K562 (cell line): ENCODE measurements around the gene CDCA4. TPM values are rescaled to one million over a fixed set of nuclear protein-coding genes. Genes with fewer than 3 reads are reported as not detected.
A peak's percentile ranks its signal among the peaks of the same experiment; 100 is the strongest.

Source experiments
- ATAC-seq: fragments of 200-7000 bp; cut with Tn5 transposase; 3 replicates; pipeline ENCODE4 v1.9.1; 2020; ENCODE audit warnings: moderate library complexity
- BruUV-seq: library from RNA; stranded (reverse); fragments of 400-500 nt; replicated peaks from 2 replicates; lab custom pipeline; 2021; lab: Mats Ljungman, UMichigan
- CTCF ChIA-PET: fragments of 300-600 bp; formaldehyde crosslinking; extraction: SDS; loops from one replicate; lab custom pipeline; 2021; ENCODE audit warnings: low intra/inter-chr PET ratio; lab: Yijun Ruan, JAX
- POLR2A ChIA-PET: fragments of 300-600, 350-650 bp; sonication (Branson Sonifier 250); formaldehyde crosslinking; extraction: SDS; loops from one replicate; lab custom pipeline; 2021; ENCODE audit warnings: antibody characterized with exemption, inconsistent platforms; lab: Yijun Ruan, JAX
- DNase-seq, 4 experiments: peaks; one replicate each; pipeline versions ENCODE4 v3.0.0 to v3.0.0-alpha.2; 2011 to 2018; ENCODE audit warnings: low spot score in 3 of 4, mixed read lengths in 3 of 4; ENCODE audit errors: extremely low read depth in 1 of 4
- FAIRE-seq: peaks from 2 replicates; lab custom pipeline; 2011; peaks lifted over from hg19 to GRCh38; lab: Jason Lieb, UNC
- H2AFZ ChIP-seq: 2 replicates; pipeline ENCODE4 v1.6.0; 2011; ENCODE audit warnings: low read depth, low read length, control low read depth, inconsistent platforms
- H3K27ac ChIP-seq: fragments of 200-600 bp; 3 replicates; pipeline ENCODE4 v1.8.0; 2011; ENCODE audit warnings: low read depth, mild to moderate bottlenecking, control low read depth, inconsistent platforms, low read length, moderate library complexity, mixed read lengths; ENCODE audit errors: extremely low read depth
- H3K27me3 ChIP-seq, 2 experiments: fragments of 300-600 bp in 1 of 2; 2 replicates in 1 of 2; 3 replicates in 1 of 2; pipeline versions ENCODE4 v1.6.0 to v1.8.0; 2011; ENCODE audit warnings: inconsistent platforms in 2 of 2, low read length in 2 of 2, mild to moderate bottlenecking in 1 of 2, mixed read lengths in 1 of 2, moderate library complexity in 1 of 2; ENCODE audit not compliant: control insufficient read depth in 2 of 2, insufficient read depth in 2 of 2
- H3K36me3 ChIP-seq: fragments of 300-600 bp; 3 replicates; pipeline ENCODE4 v1.8.0; 2011; ENCODE audit warnings: mild to moderate bottlenecking, low read length, inconsistent platforms; ENCODE audit not compliant: control insufficient read depth, insufficient read depth
- H3K4me1 ChIP-seq, 2 experiments: fragments of 200-600 bp in 1 of 2; replicated peaks in 1 of 2; 2 replicates in 1 of 2; 3 replicates in 1 of 2; pipeline versions ENCODE4 v1.5.1 to v1.8.0; 2011; ENCODE audit warnings: inconsistent platforms in 2 of 2, low read length in 2 of 2, mild to moderate bottlenecking in 1 of 2, mixed read lengths in 1 of 2, moderate library complexity in 1 of 2; ENCODE audit not compliant: control insufficient read depth in 2 of 2, insufficient read depth in 2 of 2
- H3K4me2 ChIP-seq: 2 replicates; pipeline ENCODE4 v1.6.1; 2011; ENCODE audit warnings: low read length, control low read depth, inconsistent platforms, mixed read lengths; ENCODE audit not compliant: insufficient read depth
- H3K4me3 ChIP-seq: fragments of 200-600 bp; sonication (generic), shearing (Covaris generic); 2 replicates; pipeline ENCODE4 v1.5.1; 2016; ENCODE audit warnings: control low read depth, inconsistent platforms
- H3K79me2 ChIP-seq: fragments of 200-600 bp; 3 replicates; pipeline ENCODE4 v1.8.0; 2011; ENCODE audit warnings: low read length, inconsistent platforms; ENCODE audit not compliant: control insufficient read depth, insufficient read depth
- H3K9ac ChIP-seq, 2 experiments: 2 replicates each; pipeline versions ENCODE4 v1.6.0 to v1.6.1; 2011; ENCODE audit warnings: low read depth in 2 of 2, low read length in 2 of 2, control low read depth in 1 of 2, inconsistent platforms in 1 of 2, mild to moderate bottlenecking in 1 of 2, mixed read lengths in 1 of 2; ENCODE audit not compliant: insufficient read depth in 1 of 2
- H3K9me1 ChIP-seq: one replicate; pipeline ENCODE4 v1.6.0; 2011; ENCODE audit warnings: inconsistent platforms, mild to moderate bottlenecking, low read length, moderate library complexity; ENCODE audit not compliant: control insufficient read depth, insufficient read depth
- H3K9me3 ChIP-seq: replicated peaks from 2 replicates; pipeline ENCODE4 v1.5.1; 2011; ENCODE audit warnings: low read depth, low read length, inconsistent platforms; ENCODE audit not compliant: control insufficient read depth, insufficient read depth
- H4K20me1 ChIP-seq: replicated peaks from 2 replicates; pipeline ENCODE4 v1.6.1; 2011; ENCODE audit warnings: low read length, inconsistent platforms, mixed read lengths; ENCODE audit not compliant: control insufficient read depth, insufficient read depth
- CREM ChIP-seq: IDR thresholded peaks from 2 replicates; pipeline ENCODE4 v1.6.1; 2014; ENCODE audit warnings: antibody characterized with exemption, low read depth
- DEAF1 ChIP-seq: fragments of 450-650 bp; formaldehyde crosslinking; IDR thresholded peaks from 2 replicates; pipeline ENCODE4 v1.4.0; 2020; ENCODE audit warnings: mild to moderate bottlenecking, moderate library complexity
- HES1 ChIP-seq: fragments of 450-650 bp; IDR thresholded peaks from 2 replicates; pipeline ENCODE4 v1.6.1; 2016; ENCODE audit warnings: low read depth, mild to moderate bottlenecking, moderate library complexity
- MEIS2 ChIP-seq: fragments of 450-650 bp; IDR thresholded peaks from 2 replicates; pipeline ENCODE4 v1.6.1; 2014; ENCODE audit warnings: mild to moderate bottlenecking; ENCODE audit not compliant: partially characterized antibody
- TSHZ1 ChIP-seq: fragments of 250-450 bp; sonication (Bioruptor Pico); IDR thresholded peaks from 2 replicates; pipeline ENCODE4 v1.4.0; 2020; ENCODE audit warnings: mild to moderate bottlenecking, moderate library complexity
- ZHX1 ChIP-seq: fragments of 150-350 bp; conservative IDR thresholded peaks from 2 replicates; pipeline ENCODE4 v1.6.1; 2014; ENCODE audit warnings: low read length
- WGBS: fragments of 100-300 bp; shearing (Covaris generic); methylation state at CpG from one replicate; pipeline ENCODE4 v1.1.6; 2016; ENCODE audit warnings: low coverage, mixed read lengths; ENCODE audit not compliant: insufficient coverage; ENCODE audit errors: missing lambda C conversion rate; 5-methylcytosine and 5-hydroxymethylcytosine counted together
- in situ Hi-C: fragments of 300-500 bp; cut with MboI; formaldehyde crosslinking; loops from 4 replicates; pipeline ENCODE4 v1.15.0; 2018; ENCODE audit warnings: inconsistent platforms, mixed read lengths
- intact Hi-C: fragments of 100-400 bp; cut with micrococcal nuclease; formaldehyde crosslinking; loops from 2 replicates; pipeline ENCODE4 v1.14.2; 2022
- polyA plus RNA-seq, 8 experiments: library from polyadenylated mRNA; depleted of rRNA in 4 of 8; stranded (reverse) in 5 of 8; unstranded in 3 of 8; fragments of >200 nt; fragmentation: Nextera tagmentation in 2 of 8; fragmentation: Illumina TruSeq in 1 of 8; extraction: Ambion mirVana in 2 of 8; extraction: Trizol in 1 of 8; gene quantifications; 2 replicates each; pipeline versions ENCODE4 v1.2.1 to v1.2.3, GENCODE V29; 2011 to 2014; ENCODE audit warnings: inconsistent platforms in 1 of 8, missing spikeins in 1 of 8
- total RNA-seq, 7 experiments: library from RNA; depleted of rRNA in 6 of 7; stranded (reverse); fragments of >200 nt in 6 of 7; fragmentation: Illumina TruSeq in 2 of 7; extraction: Trizol in 2 of 7; gene quantifications; 2 replicates each; pipeline versions ENCODE4 v1.2.1 to v1.2.3, GENCODE V29; 2011 to 2021; ENCODE audit warnings: low replicate concordance in 1 of 7

The CDCA4 gene
- total and polyA plus RNA-seq, 9 of the 15 experiments (the other 6 are each of a cell fraction or from before 2014, with no cell fraction given): 6.6 to 44.2 (median 23.0) TPM

GRCh38 chr14:105066240-105067071 lies 45.6 kb upstream of the CDCA4 start (continued):
- no peak for TF ChIP-seq TSHZ1 (CRISPR knock-in tag)

- Histone ChIP-seq H3K27me3 (no peaks in the 10 kb centered on the region), H2AFZ (no peak within 1 kb of the TSS; the same call in 1 of the 2 replicates), H3K9me3 (no peaks in the 10 kb centered on the region), H3K9ac (peak within 1 kb of the TSS in 1 of 2 experiments; percentile 70; a peak in 2 of 4 replicates), H3K27ac (no peak within 1 kb of the TSS; the same call in 2 of the 3 replicates), H3K79me2 (no peaks in the 10 kb centered on the region), H3K4me1 (peaks cover 5 to 58% of the 10 kb centered on the region in 2 experiments; a peak in 4 of 5 replicates), H3K4me2 (no peak within 1 kb of the TSS), H4K20me1 (no peaks in the 10 kb centered on the region), H3K36me3 (no peaks in the 10 kb centered on the region), H3K4me3 (no peak within 1 kb of the TSS), H3K9me1 (peaks cover 4% of the 10 kb centered on the region)
- ChIA-PET POLR2A (interaction anchor here (0.7 to 1.5 kb wide), 3 partner anchors 8 to 10 kb away, joined by 3 to 6 read pairs (median 4); no protein-coding TSS in a partner anchor), CTCF (no interaction called here)
- BruUV-seq: no TSS peak
- intact Hi-C loops: no loop called here
- DNase-seq (peak in 1 of 4 experiments; percentile 24), ATAC-seq (peak; percentile 56), FAIRE-seq (no peak)
- in situ Hi-C loops: no loop called here
- 33% methylated on average over 9 of the region's 22 CpGs for WGBS
- TF ChIP-seq CREM: peak; percentile 52
- TF ChIP-seq DEAF1 (CRISPR knock-in tag): no peak
- peak; percentile 70 for TF ChIP-seq MEIS2
- no peak for TF ChIP-seq ZHX1
- TF ChIP-seq HES1: no peak
Measured at GRCh38 chr14:105065280-105066228, 44.7 kb upstream of the CDCA4 start, which contains the start of gene GPR132. Gene GPR132 (minus strand): TSS chr14:105065430. CDS start chr14:105055420, 10,010 bp downstream.
